Body of pancreas (tissue), 4 donors: ENCODE data around the gene ZBTB16.

ENCODE experiments used
- POLR2A ChIP-seq, 3 donors: fragments of 450-650 bp; IDR thresholded peaks; one replicate each; pipeline ENCODE4 v1.6.1; 2016; ENCODE audit warnings: antibody characterized with exemption in 3 of 3, mild to moderate bottlenecking in 2 of 3
- TF ChIP-seq, protein P1 (sequence below), 7 experiments: fragments of 450-650 bp in 4 of 7; fragments of 200-600 bp in 3 of 7; sonication (generic) in 3 of 7; IDR thresholded peaks; one replicate each; pipeline ENCODE4 v1.5.1; 2016 to 2019; ENCODE audit warnings: antibody characterized with exemption in 7 of 7

DNA sequence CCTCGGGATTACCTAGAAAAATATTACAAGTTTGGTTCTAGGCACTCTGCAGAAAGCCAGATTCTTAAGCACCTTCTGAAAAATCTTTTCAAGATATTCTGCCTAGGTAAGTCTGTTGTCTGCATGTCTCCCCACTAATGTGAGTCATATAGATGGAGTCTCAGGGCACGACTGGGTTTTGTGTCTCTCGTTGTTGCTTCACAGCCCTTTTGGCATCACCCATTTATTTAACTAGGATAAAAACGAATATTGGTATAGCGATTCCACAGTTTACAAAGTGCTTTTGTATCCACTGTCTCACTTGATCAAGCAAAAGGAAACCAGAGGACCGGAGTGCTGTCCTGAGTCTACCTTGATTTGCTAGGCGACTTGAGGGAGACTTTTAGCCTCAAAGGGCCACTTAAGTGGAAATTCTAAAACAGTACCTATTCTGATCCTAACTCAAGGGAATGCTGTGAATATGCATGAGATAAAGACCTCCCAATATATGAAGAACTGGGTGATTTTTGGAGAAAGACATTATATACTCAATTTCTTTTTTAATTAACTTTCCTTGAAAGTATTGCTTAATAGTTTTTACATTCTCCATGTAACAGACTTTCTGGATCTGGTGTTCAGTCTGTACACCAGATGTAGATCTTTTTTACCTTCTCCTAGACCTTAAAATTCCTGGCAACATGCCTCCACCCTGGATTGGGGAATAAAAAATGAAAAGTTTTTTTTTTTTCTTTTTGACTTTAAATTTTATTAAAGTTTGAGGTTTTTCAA, 237.3 kb downstream of the ZBTB16 start:
- TF ChIP-seq, protein P1, sequence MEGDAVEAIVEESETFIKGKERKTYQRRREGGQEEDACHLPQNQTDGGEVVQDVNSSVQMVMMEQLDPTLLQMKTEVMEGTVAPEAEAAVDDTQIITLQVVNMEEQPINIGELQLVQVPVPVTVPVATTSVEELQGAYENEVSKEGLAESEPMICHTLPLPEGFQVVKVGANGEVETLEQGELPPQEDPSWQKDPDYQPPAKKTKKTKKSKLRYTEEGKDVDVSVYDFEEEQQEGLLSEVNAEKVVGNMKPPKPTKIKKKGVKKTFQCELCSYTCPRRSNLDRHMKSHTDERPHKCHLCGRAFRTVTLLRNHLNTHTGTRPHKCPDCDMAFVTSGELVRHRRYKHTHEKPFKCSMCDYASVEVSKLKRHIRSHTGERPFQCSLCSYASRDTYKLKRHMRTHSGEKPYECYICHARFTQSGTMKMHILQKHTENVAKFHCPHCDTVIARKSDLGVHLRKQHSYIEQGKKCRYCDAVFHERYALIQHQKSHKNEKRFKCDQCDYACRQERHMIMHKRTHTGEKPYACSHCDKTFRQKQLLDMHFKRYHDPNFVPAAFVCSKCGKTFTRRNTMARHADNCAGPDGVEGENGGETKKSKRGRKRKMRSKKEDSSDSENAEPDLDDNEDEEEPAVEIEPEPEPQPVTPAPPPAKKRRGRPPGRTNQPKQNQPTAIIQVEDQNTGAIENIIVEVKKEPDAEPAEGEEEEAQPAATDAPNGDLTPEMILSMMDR (IDR thresholded peaks at IDR 0.05): no peak
- peak in 1 of 3 donors; percentile 14 for TF ChIP-seq POLR2A (IDR thresholded peaks at IDR 0.05)
